Upper lobe of left lung (tissue), 6 donors: ENCODE measurements around the gene RAD54L2. TPM values are rescaled to one million over a fixed set of nuclear protein-coding genes. Genes with fewer than 3 reads are reported as not detected.
"Not testable (repeated sequence)": the region's sequence is repeated elsewhere in the genome, so short reads cannot be mapped to it uniquely, and the experiment has no call there.

ENCODE experiments used
- ATAC-seq, 2 donors: fragments of 200-7000 bp; cut with Tn5 transposase; one replicate each; pipeline ENCODE4 v1.9.1; 2022; ENCODE audit warnings: mild to moderate bottlenecking in 2 of 2, moderate library complexity in 2 of 2; ENCODE audit not compliant: low FRiP score in 2 of 2
- DNase-seq, 2 donors: peaks; one replicate each; pipeline ENCODE4 v3.0.0-alpha.2; 2019 to 2020
- H3K27ac ChIP-seq, 4 donors: fragments of 200-600 bp; sonication (generic); one replicate each; pipeline ENCODE4 v1.5.1; 2016 to 2019
- H3K27me3 ChIP-seq, 4 donors: fragments of 200-600 bp; sonication (generic); one replicate each; pipeline ENCODE4 v1.5.1; 2017 to 2019
- H3K36me3 ChIP-seq, 4 donors: fragments of 200-600 bp; sonication (generic); one replicate each; pipeline ENCODE4 v1.5.1; 2016 to 2019
- H3K4me1 ChIP-seq, 4 donors: fragments of 200-600 bp; sonication (generic); one replicate each; pipeline ENCODE4 v1.5.1; 2018 to 2019
- H3K4me3 ChIP-seq, 4 donors: fragments of 200-600 bp; sonication (generic); one replicate each; pipeline ENCODE4 v1.5.1; 2017 to 2019; ENCODE audit warnings: mild to moderate bottlenecking in 2 of 4, moderate library complexity in 1 of 4
- H3K9me3 ChIP-seq, 4 donors: fragments of 200-600 bp; sonication (generic); one replicate each; pipeline ENCODE4 v1.5.1; 2018 to 2019
- CTCF ChIP-seq, 6 experiments: fragments of 450-650 bp in 4 of 6; fragments of 200-600 bp in 2 of 6; sonication (generic) in 2 of 6; IDR thresholded peaks; one replicate each; pipeline ENCODE4 v1.5.1; 2016 to 2019; ENCODE audit warnings: antibody characterized with exemption in 6 of 6
- EP300 ChIP-seq, 4 donors: sonication (generic); formaldehyde crosslinking; IDR thresholded peaks; one replicate each; pipeline ENCODE4 v1.5.1; 2017; ENCODE audit warnings: antibody characterized with exemption in 4 of 4, control low read depth in 2 of 4
- POLR2A ChIP-seq, 4 donors: fragments of 450-650 bp; IDR thresholded peaks; one replicate each; pipeline ENCODE4 v1.5.1; 2016 to 2017; ENCODE audit warnings: antibody characterized with exemption in 4 of 4, mild to moderate bottlenecking in 2 of 4
- POLR2AphosphoS5 ChIP-seq, 2 donors: sonication (generic); formaldehyde crosslinking; IDR thresholded peaks; one replicate each; pipeline ENCODE4 v1.5.1; 2017; ENCODE audit warnings: antibody characterized with exemption in 2 of 2
- WGBS, 2 donors: methylation state at CpG; one replicate each; pipeline ENCODE4 v1.1.5; 2017 to 2018; 5-methylcytosine and 5-hydroxymethylcytosine counted together
- total RNA-seq, 6 donors: library from RNA; depleted of rRNA in 4 of 6; stranded (reverse); fragments of >200 nt in 4 of 6; gene quantifications; one replicate each; pipeline versions ENCODE4 v1.1.0 to v1.2.1, GENCODE V29; 2016 to 2021
- donor health status: DM: no; HTN: no; CAD: no; lungs with moderate emphysema.
- donor health status: DM: no; HTN: yes; CAD: no; lungs with severe emphysema.

Gene RAD54L2
- total RNA-seq, 6 donors from 2014 or later, result 21.6 to 57.6 (median 27.3) TPM

- Histone ChIP-seq H3K27ac (no peak overlapping the region), H3K36me3 (no peaks in the 10 kb centered on the region), H3K27me3 (no peaks in the 10 kb centered on the region), H3K4me3 (no peak overlapping the region), H3K4me1 (peaks cover 13 to 23% (median 20%) of the 10 kb centered on the region in 4 donors), H3K9me3 (no peaks in the 10 kb centered on the region)
- no peak for DNase-seq
- no peak for TF ChIP-seq POLR2A (IDR thresholded peaks at IDR 0.05)
- no peak for TF ChIP-seq CTCF (IDR thresholded peaks at IDR 0.05)
- no peak for TF ChIP-seq EP300 (IDR thresholded peaks at IDR 0.05)
- TF ChIP-seq POLR2AphosphoS5 (IDR thresholded peaks at IDR 0.05), result no peak
- WGBS, 2 donors, result 82 to 85% methylated on average over 7 of the region's 7 CpGs
- no peak for ATAC-seq
Measured at GRCh38 chr3:51535146-51536019, 3.1 kb upstream of the RAD54L2 start.

GRCh38 chr3:51537631-51538030 is 888 bp upstream of the RAD54L2 start:
- H3K27me3 ChIP-seq, H3K9me3 ChIP-seq, H3K36me3 ChIP-seq, ATAC-seq: not testable (repeated sequence)
- peak overlapping the region in 3 of 4 donors; percentile 76 to 99 (median 95) for H3K4me3 ChIP-seq
- H3K4me1 ChIP-seq, result peaks cover 17 to 33% (median 23%) of the 10 kb centered on the region in 4 donors
- DNase-seq, result peak in 1 of 2 donors; percentile 27
- peak overlapping the region; percentile 84 to 95 (median 92) for H3K27ac ChIP-seq
- WGBS, 2 donors, result 80 to 85% methylated on average over 16 of the region's 16 CpGs

- Histone ChIP-seq H3K27me3 (no peaks in the 10 kb centered on the region), H3K4me1 (peaks cover 17 to 33% (median 23%) of the 10 kb centered on the region in 4 donors), H3K36me3 (peaks cover 0 to 4% (median 0%) of the 10 kb centered on the region in 4 donors), H3K9me3 (no peaks in the 10 kb centered on the region), H3K27ac (peak overlapping the region; percentile 84 to 95 (median 92)), H3K4me3 (peak overlapping the region; percentile 76 to 99 (median 96))
- peak in 1 of 2 donors; percentile 12 for ATAC-seq
- WGBS, 2 donors, result 1% methylated on average over 7 of the region's 7 CpGs
- TF ChIP-seq CTCF (IDR thresholded peaks at IDR 0.05) (no peak), EP300 (IDR thresholded peaks at IDR 0.05) (no peak), POLR2AphosphoS5 (IDR thresholded peaks at IDR 0.05) (no peak), POLR2A (IDR thresholded peaks at IDR 0.05) (no peak)
- DNase-seq, result no peak
Measured at GRCh38 chr3:51538115-51538458, 432 bp upstream of the RAD54L2 start.

- peak; percentile 15 to 48 for ATAC-seq
Measured at GRCh38 chr3:51539291-51539941, 897 bp downstream of the RAD54L2 start.

GRCh38 chr3:51542596-51542995 is 4.1 kb downstream of the RAD54L2 start:
- DNase-seq, H3K9me3 ChIP-seq, H3K27me3 ChIP-seq, ATAC-seq, H3K4me3 ChIP-seq, H3K27ac ChIP-seq: not testable (repeated sequence)
- 96 to 98% methylated on average over 11 of the region's 11 CpGs for WGBS, 2 donors
- Histone ChIP-seq H3K4me1 (peaks cover 15 to 30% (median 20%) of the 10 kb centered on the region in 4 donors), H3K36me3 (peaks cover 0 to 12% (median 4%) of the 10 kb centered on the region in 4 donors)

More at GRCh38 chr3:51539291-51539941, 897 bp downstream of the RAD54L2 start:
- WGBS, 2 donors, result 0 to 6% methylated on average over 8 to 11 of the region's 11 CpGs
- DNase-seq, result peak in 1 of 2 donors; percentile 21
- no peak for TF ChIP-seq EP300 (IDR thresholded peaks at IDR 0.05)
- TF ChIP-seq CTCF (IDR thresholded peaks at IDR 0.05), result no peak
- TF ChIP-seq POLR2AphosphoS5 (IDR thresholded peaks at IDR 0.05), result no peak
- TF ChIP-seq POLR2A (IDR thresholded peaks at IDR 0.05), result no peak
- peaks cover 0 to 5% (median under 1%) of the 10 kb centered on the region in 4 donors for H3K36me3 ChIP-seq
- H3K27me3 ChIP-seq, result no peaks in the 10 kb centered on the region
- H3K9me3 ChIP-seq, result no peaks in the 10 kb centered on the region
- H3K27ac ChIP-seq, result peak overlapping the region; percentile 84 to 95 (median 92)
- peaks cover 17 to 33% (median 23%) of the 10 kb centered on the region in 4 donors for H3K4me1 ChIP-seq
- H3K4me3 ChIP-seq, result peak overlapping the region; percentile 76 to 99 (median 96)
